SH-SY5Y (cell line): ENCODE measurements around the gene AGR3.

Experiments
- GATA2 ChIP-seq: IDR thresholded peaks from 2 replicates; pipeline ENCODE4 v1.6.1; 2011; ENCODE audit warnings: mild to moderate bottlenecking, low read depth, low read length
- GATA3 ChIP-seq: IDR thresholded peaks from 2 replicates; pipeline ENCODE4 v1.6.1; 2011; ENCODE audit warnings: low read depth, mild to moderate bottlenecking, low read length, moderate library complexity

DNA sequence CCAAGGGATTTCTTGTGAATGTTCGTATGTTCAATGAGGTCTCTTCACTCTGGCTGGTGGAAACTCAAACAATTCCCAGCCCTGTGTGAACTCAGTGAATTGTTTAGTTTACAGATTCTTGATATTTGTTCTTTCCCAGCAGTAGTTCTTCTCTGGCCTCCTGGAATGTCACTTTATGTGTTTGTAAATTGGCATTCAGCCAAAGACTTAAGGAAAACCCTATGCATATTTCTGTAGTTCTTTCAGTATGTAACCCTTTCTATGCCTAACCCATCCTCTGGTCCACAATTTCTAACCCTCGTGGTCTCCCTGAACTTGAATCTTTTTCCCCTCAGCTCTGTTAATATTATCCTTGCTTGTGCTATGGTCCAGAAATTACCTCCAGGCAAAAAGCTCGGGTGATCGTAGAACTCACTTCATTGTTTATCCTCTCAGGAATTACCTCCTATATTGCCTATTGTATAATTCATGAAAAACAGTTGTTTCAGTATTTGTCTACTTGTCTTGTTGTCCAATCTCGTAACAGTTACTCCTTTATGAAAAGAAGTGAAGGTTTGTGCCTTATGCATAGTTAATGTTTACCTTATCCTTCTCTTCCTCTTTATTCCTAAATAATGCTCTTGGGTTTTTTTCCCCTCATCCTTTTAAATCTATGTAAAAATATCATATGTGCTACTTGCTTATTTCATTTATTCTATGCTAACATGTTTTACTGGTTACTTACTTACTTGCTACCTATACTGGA lies 23.7 kb upstream of the AGR3 start:
- TF ChIP-seq GATA3 (no peak), GATA2 (no peak)
